Right atrium auricular region (tissue), 2 donors: ENCODE data around the gene PLEKHM3. TPM values are rescaled to one million over a fixed set of nuclear protein-coding genes. Genes with fewer than 3 reads are reported as not detected.

Experiments
- DNase-seq: peaks from one replicate; pipeline ENCODE4 v3.0.0-alpha.2; 2019; ENCODE audit warnings: low spot score
- H3K27ac ChIP-seq, 2 donors: fragments of 200-600 bp; sonication (generic); 1 replicate in 1 of 2; 2 replicates in 1 of 2; pipeline ENCODE4 v1.5.1; 2016 to 2019
- H3K27me3 ChIP-seq, 2 donors: fragments of 200-600 bp; sonication (generic); one replicate each; pipeline versions ENCODE4 v1.5.1 to v1.6.0; 2017 to 2019
- H3K36me3 ChIP-seq: fragments of 200-600 bp; sonication (generic); one replicate; pipeline ENCODE4 v1.5.1; 2016
- H3K4me1 ChIP-seq, 2 donors: fragments of 200-600 bp; sonication (generic); one replicate each; pipeline versions ENCODE4 v1.5.1 to v1.6.0; 2017 to 2019
- H3K4me3 ChIP-seq, 2 donors: fragments of 200-600 bp; sonication (generic); 1 replicate in 1 of 2; 2 replicates in 1 of 2; pipeline ENCODE4 v1.5.1; 2017 to 2019; ENCODE audit warnings: mild to moderate bottlenecking in 1 of 2, moderate library complexity in 1 of 2
- H3K9me3 ChIP-seq, 2 donors: fragments of 200-600 bp; sonication (generic); one replicate each; pipeline ENCODE4 v1.5.1; 2019
- CTCF ChIP-seq, 2 donors: fragments of 200-600 bp; sonication (generic); IDR thresholded peaks; one replicate each; pipeline ENCODE4 v1.5.1; 2019; ENCODE audit warnings: antibody characterized with exemption in 2 of 2
- total RNA-seq, 2 donors: library from RNA; depleted of rRNA; stranded (reverse); fragments of >200 nt; gene quantifications; one replicate each; pipeline ENCODE4 v1.1.0, GENCODE V29; 2016

PLEKHM3 gene
- total RNA-seq, 2 donors from 2014 or later, result 14.9 to 20.0 TPM

DNA sequence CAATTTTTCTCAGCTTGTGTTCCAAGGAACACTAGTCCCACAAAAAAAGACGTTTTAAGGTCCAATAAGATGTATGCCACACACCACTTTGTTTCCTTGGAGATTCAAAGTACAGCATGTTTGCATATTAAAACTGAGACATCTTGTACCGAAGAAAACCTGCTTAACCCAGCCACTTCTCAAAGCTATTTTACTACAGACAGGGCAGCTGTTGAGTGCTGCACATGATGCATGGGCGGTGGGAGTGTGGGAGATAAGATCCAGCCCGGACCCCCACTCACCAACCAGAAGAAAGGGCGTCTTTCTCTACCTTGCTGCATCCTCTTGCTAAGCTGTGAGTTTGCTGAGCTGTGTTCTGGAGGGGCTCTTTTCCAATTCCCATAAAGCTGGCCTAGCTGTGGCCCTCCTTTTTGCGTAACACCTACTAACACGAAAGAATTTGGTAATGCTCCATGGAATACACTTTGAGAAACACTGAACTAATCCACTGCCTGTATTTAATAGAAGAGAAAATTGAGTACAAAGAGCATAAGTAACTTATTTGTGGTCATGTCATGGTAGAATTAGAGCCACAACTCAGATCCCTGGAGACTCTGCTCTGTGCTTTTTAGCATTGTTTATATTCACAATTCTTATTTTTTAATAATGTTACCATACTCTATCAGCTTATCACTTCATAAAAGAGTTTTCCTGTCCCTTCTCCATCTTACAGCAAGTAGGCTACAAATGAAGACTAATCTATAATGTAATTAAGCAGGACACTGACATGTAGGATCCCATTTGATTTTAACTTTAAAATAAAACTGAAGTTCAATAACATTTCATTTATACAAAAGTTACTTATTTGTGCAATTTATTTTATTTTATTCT is 90.0 kb downstream of the PLEKHM3 start:
- peak overlapping the region in 1 of 2 donors; percentile 72 for H3K27ac ChIP-seq
- H3K9me3 ChIP-seq, result no peaks in the 10 kb centered on the region
- no peak for TF ChIP-seq CTCF (IDR thresholded peaks at IDR 0.05)
- DNase-seq, result no peak
- no peaks in the 10 kb centered on the region for H3K27me3 ChIP-seq
- H3K4me3 ChIP-seq, result no peak overlapping the region
- no peaks in the 10 kb centered on the region for H3K36me3 ChIP-seq
- peaks cover 0 to 24% of the 10 kb centered on the region in 2 donors for H3K4me1 ChIP-seq

DNA sequence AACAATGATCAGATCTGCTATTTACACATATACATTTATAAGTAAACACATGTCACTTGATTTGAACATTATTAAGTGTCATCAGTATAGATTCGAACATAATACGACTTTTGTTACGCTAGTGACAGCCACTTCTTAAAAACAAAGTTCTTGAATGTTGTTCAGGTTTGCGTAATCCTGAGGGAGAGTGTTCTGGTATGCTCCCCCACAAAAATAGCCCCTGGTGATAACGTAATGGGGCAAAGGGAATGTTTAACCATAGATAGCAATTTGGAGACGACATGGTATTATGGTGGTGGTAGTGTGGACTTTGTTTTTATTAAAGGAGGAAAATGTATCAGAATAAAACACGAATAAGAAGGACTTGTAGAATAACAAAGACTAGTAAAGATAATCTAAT is 90.6 kb downstream of the PLEKHM3 start:
- H3K27me3 ChIP-seq, result no peaks in the 10 kb centered on the region
- no peak for TF ChIP-seq CTCF (IDR thresholded peaks at IDR 0.05)
- H3K9me3 ChIP-seq, result no peaks in the 10 kb centered on the region
- peaks cover 0 to 24% of the 10 kb centered on the region in 2 donors for H3K4me1 ChIP-seq
- H3K27ac ChIP-seq, result peak overlapping the region in 1 of 2 donors; percentile 72
- no peak for DNase-seq
- H3K36me3 ChIP-seq, result no peaks in the 10 kb centered on the region
- no peak overlapping the region for H3K4me3 ChIP-seq

GRCh38 chr2:207933396-207934065 is 91.8 kb downstream of the PLEKHM3 start:
- peaks cover 0 to 20% of the 10 kb centered on the region in 2 donors for H3K4me1 ChIP-seq
- no peaks in the 10 kb centered on the region for H3K36me3 ChIP-seq
- peak overlapping the region in 1 of 2 donors; percentile 72 for H3K27ac ChIP-seq
- no peaks in the 10 kb centered on the region for H3K27me3 ChIP-seq
- H3K4me3 ChIP-seq, result no peak overlapping the region
- no peaks in the 10 kb centered on the region for H3K9me3 ChIP-seq
- TF ChIP-seq CTCF (IDR thresholded peaks at IDR 0.05), result no peak
- no peak for DNase-seq

DNA sequence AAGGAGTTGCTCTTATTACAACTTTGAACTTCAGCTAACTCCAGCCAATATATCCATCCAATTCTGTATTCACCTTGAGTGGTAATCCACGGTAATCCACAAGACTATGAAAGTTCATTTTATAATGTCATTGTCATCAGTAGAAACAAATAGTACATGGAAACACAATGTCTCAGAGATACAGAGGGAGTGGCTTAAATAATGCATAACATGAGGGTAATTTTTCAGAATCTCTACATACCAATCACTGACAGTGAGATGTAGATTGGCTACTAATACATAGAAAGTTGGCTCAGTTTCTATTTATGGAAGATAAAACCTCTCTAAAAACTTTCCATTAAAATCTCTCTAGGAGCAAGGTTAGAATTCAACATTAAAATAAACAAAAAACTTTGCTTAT is 93.2 kb downstream of the PLEKHM3 start:
- DNase-seq, result no peak
- Histone ChIP-seq H3K27ac (no peak overlapping the region), H3K4me1 (peaks cover 0 to 12% of the 10 kb centered on the region in 2 donors), H3K27me3 (no peaks in the 10 kb centered on the region), H3K36me3 (no peaks in the 10 kb centered on the region), H3K4me3 (no peak overlapping the region), H3K9me3 (no peaks in the 10 kb centered on the region)
- no peak for TF ChIP-seq CTCF (IDR thresholded peaks at IDR 0.05)

DNA sequence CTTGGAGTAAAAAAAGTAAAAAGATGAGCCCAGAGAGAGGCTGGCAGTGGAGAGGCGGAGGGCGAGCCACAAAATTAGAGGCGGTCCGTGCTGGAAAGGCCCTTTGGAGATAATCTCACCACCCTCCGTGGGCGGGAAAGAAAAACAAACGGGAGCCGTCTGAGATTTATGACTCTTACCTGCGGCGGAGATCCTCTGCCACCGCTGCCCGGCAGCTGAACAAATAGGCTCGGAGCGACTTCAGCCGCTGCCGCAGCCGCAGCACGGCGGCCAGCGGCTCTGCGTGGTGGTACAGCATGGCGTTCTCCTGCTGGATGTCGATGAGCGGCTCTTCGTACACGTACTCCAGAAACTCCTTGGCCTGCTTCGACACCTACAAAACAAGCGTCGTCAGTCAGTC is 94.6 kb downstream of the PLEKHM3 start:
- no peak for DNase-seq
- Histone ChIP-seq H3K4me3 (no peak overlapping the region), H3K4me1 (peaks cover 0 to 24% of the 10 kb centered on the region in 2 donors), H3K27me3 (no peaks in the 10 kb centered on the region), H3K36me3 (no peaks in the 10 kb centered on the region), H3K9me3 (no peaks in the 10 kb centered on the region), H3K27ac (no peak overlapping the region)
- TF ChIP-seq CTCF (IDR thresholded peaks at IDR 0.05), result no peak
